Neural cell (in vitro differentiated cells): ENCODE data around the gene CD226. TPM values are rescaled to one million over a fixed set of nuclear protein-coding genes. Genes with fewer than 3 reads are reported as not detected.

ENCODE experiments used
- H2AFZ ChIP-seq: fragments of 200-600, 300-800 bp; sonication (generic), shearing (Covaris generic); 2 replicates; pipeline ENCODE4 v1.6.0; 2014; ENCODE audit warnings: low read depth, mild to moderate bottlenecking, antibody characterized with exemption, low read length, moderate library complexity
- H3F3A ChIP-seq: fragments of 200-600 bp; shearing (Covaris generic); 2 replicates; pipeline ENCODE4 v1.6.1; 2016; ENCODE audit warnings: mild to moderate bottlenecking, moderate library complexity, mixed read lengths, antibody characterized with exemption, low read length; ENCODE audit not compliant: insufficient read depth, poor library complexity, severe bottlenecking
- H3K27ac ChIP-seq: fragments of 200-600, 300-800 bp; sonication (generic), shearing (Covaris generic); 2 replicates; pipeline ENCODE4 v1.5.1; 2014; ENCODE audit warnings: mild to moderate bottlenecking, low read length, moderate library complexity
- H3K27me3 ChIP-seq: fragments of 300-800, 200-600 bp; sonication (generic), shearing (Covaris generic); 2 replicates; pipeline ENCODE4 v1.6.0; 2014; ENCODE audit warnings: mild to moderate bottlenecking, low read depth, low read length, moderate library complexity; ENCODE audit not compliant: insufficient read depth
- H3K36me3 ChIP-seq: fragments of 300-800, 200-600 bp; sonication (generic), shearing (Covaris generic); 2 replicates; pipeline ENCODE4 v1.5.1; 2014; ENCODE audit warnings: mild to moderate bottlenecking, antibody characterized with exemption, low read length, moderate library complexity; ENCODE audit not compliant: insufficient read depth
- H3K4me2 ChIP-seq: fragments of 300-800, 200-600 bp; sonication (generic), shearing (Covaris generic); 2 replicates; pipeline ENCODE4 v1.6.0; 2014; ENCODE audit warnings: mild to moderate bottlenecking, low read length
- H3K4me3 ChIP-seq: fragments of 300-800, 200-600 bp; sonication (generic), shearing (Covaris generic); 2 replicates; pipeline ENCODE4 v1.5.1; 2014; ENCODE audit warnings: mild to moderate bottlenecking, low read length, moderate library complexity
- H3K79me2 ChIP-seq: fragments of 200-600 bp; shearing (Covaris generic); replicated peaks from 2 replicates; pipeline ENCODE4 v1.6.0; 2014; ENCODE audit warnings: mild to moderate bottlenecking, low read length, moderate library complexity; ENCODE audit not compliant: insufficient read depth
- H3K9ac ChIP-seq: fragments of 300-800, 200-600 bp; sonication (generic), shearing (Covaris generic); 2 replicates; pipeline ENCODE4 v1.6.1; 2016; ENCODE audit warnings: mild to moderate bottlenecking, low read length, mixed read lengths
- H3K9me2 ChIP-seq: fragments of 200-600 bp; shearing (Covaris generic); 2 replicates; pipeline ENCODE4 v1.6.1; 2016; ENCODE audit warnings: mild to moderate bottlenecking, low read length, mixed read lengths; ENCODE audit not compliant: insufficient read depth
- H3K9me3 ChIP-seq: fragments of 200-600, 300-800 bp; sonication (generic), shearing (Covaris generic); 2 replicates; pipeline ENCODE4 v1.6.1; 2016; ENCODE audit warnings: mild to moderate bottlenecking, mixed run types, low read length, moderate library complexity, mixed read lengths
- H4K20me1 ChIP-seq: fragments of 200-600 bp; shearing (Covaris generic); 2 replicates; pipeline ENCODE4 v1.6.1; 2016; ENCODE audit warnings: mild to moderate bottlenecking, mixed run types; ENCODE audit not compliant: insufficient read depth
- CTCF ChIP-seq: fragments of 450-650 bp; IDR thresholded peaks from 2 replicates; pipeline ENCODE4 v1.5.1; 2014; ENCODE audit warnings: antibody characterized with exemption, mild to moderate bottlenecking, moderate library complexity; ENCODE audit not compliant: poor library complexity, severe bottlenecking
- EP300 ChIP-seq: fragments of 450-650 bp; conservative IDR thresholded peaks from 2 replicates; pipeline ENCODE4 v1.6.1; 2014; ENCODE audit warnings: antibody characterized with exemption, mild to moderate bottlenecking, moderate library complexity; ENCODE audit not compliant: poor library complexity, severe bottlenecking
- EZH2 ChIP-seq: fragments of 200-600, 300-800 bp; shearing (Covaris generic), sonication (generic); IDR thresholded peaks from 2 replicates; pipeline ENCODE4 v1.6.1; 2014; ENCODE audit warnings: antibody characterized with exemption, low read length, borderline replicate concordance, mild to moderate bottlenecking; ENCODE audit not compliant: insufficient read depth, poor library complexity, severe bottlenecking
- MXI1 ChIP-seq: fragments of 450-650 bp; conservative IDR thresholded peaks from 2 replicates; pipeline ENCODE4 v1.6.1; 2014; ENCODE audit warnings: antibody characterized with exemption, mild to moderate bottlenecking; ENCODE audit not compliant: poor library complexity, severe bottlenecking
- POLR2AphosphoS5 ChIP-seq: IDR thresholded peaks from 2 replicates; pipeline ENCODE4 v1.6.1; 2012
- RAD21 ChIP-seq: fragments of 450-650 bp; conservative IDR thresholded peaks from 2 replicates; pipeline ENCODE4 v1.6.1; 2014; ENCODE audit warnings: antibody characterized with exemption, mild to moderate bottlenecking, moderate library complexity
- REST ChIP-seq: IDR thresholded peaks from 2 replicates; pipeline ENCODE4 v1.6.1; 2012; ENCODE audit warnings: borderline replicate concordance
- SMC3 ChIP-seq: fragments of 450-650 bp; conservative IDR thresholded peaks from 2 replicates; pipeline ENCODE4 v1.6.1; 2014; ENCODE audit warnings: antibody characterized with exemption, mild to moderate bottlenecking, moderate library complexity; ENCODE audit not compliant: poor library complexity
- TAF1 ChIP-seq: IDR thresholded peaks from 2 replicates; pipeline ENCODE4 v1.6.1; 2012; ENCODE audit warnings: low read depth
- polyA plus RNA-seq: library from polyadenylated mRNA; depleted of rRNA; stranded (reverse); fragments of >200 nt; gene quantifications from 2 replicates; pipeline ENCODE4 v1.2.3, GENCODE V29; 2014

The CD226 gene
- polyA plus RNA-seq, 1 donor from 2014 or later: 0.11 TPM

DNA sequence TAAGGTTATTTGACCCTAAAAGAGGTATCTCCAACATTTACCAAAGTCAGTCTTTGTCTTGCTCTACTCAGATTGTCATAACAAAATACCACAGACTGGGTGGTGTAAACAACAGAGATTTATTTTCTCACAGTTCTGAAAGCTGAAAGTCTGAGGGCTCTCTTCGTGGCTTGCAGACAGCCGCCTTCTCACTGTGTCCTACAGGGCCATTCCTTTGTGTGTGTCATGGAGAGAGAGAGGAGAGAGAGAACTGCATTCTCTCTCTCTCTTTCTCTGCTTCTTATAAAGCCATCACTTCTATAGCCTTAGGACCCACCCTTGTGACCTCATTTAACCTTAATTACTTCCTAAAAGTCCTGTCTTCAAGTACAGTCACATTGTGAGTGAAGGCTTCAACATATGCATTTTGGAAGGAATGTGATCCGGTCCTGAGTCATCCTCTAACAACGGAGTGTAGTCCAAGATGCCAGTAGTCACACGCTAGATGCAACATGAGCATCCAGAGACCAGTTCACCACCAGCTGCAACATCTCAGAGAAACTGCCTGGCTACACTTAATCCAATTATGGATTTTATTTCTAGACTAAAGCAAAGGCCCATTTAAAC is 130.2 kb downstream of the CD226 start:
- Histone ChIP-seq H3K9me2 (no peaks in the 10 kb centered on the region), H3K27ac (no peak overlapping the region), H3K79me2 (no peaks in the 10 kb centered on the region), H3F3A (no peaks in the 10 kb centered on the region), H3K4me3 (no peak overlapping the region), H3K9ac (no peak overlapping the region), H3K36me3 (no peaks in the 10 kb centered on the region), H4K20me1 (no peaks in the 10 kb centered on the region), H3K4me2 (no peak overlapping the region), H2AFZ (no peak overlapping the region), H3K9me3 (no peaks in the 10 kb centered on the region), H3K27me3 (no peaks in the 10 kb centered on the region)
- TF ChIP-seq POLR2AphosphoS5: no peak
- TF ChIP-seq SMC3: no peak
- TF ChIP-seq CTCF: no peak
- TF ChIP-seq EP300: no peak
- no peak for TF ChIP-seq REST
- TF ChIP-seq RAD21: no peak
- TF ChIP-seq TAF1: no peak
- TF ChIP-seq EZH2: no peak
- no peak for TF ChIP-seq MXI1

- H3K27me3 ChIP-seq: no peaks in the 10 kb centered on the region
These were observed 132.8 kb downstream of the CD226 start for GRCh38 chr18:69814861-69815385.

More at GRCh38 chr18:69814861-69815385, 132.8 kb downstream of the CD226 start:
- Histone ChIP-seq H3K27ac (peak overlapping the region; percentile 30), H2AFZ (no peak overlapping the region), H4K20me1 (no peaks in the 10 kb centered on the region), H3K9me2 (no peaks in the 10 kb centered on the region), H3K4me3 (no peak overlapping the region), H3K36me3 (no peaks in the 10 kb centered on the region), H3F3A (no peaks in the 10 kb centered on the region), H3K9ac (no peak overlapping the region), H3K9me3 (peaks cover 7% of the 10 kb centered on the region), H3K4me2 (no peak overlapping the region), H3K79me2 (no peaks in the 10 kb centered on the region)
- no peak for TF ChIP-seq RAD21
- no peak for TF ChIP-seq TAF1
- no peak for TF ChIP-seq EZH2
- TF ChIP-seq EP300: no peak
- no peak for TF ChIP-seq REST
